HG02759 (cell line): ENCODE measurements around the gene RETSAT.

Experiments used
- ATAC-seq: cut with Tn5 transposase; IDR thresholded peaks from one replicate; pipeline ENCODE4 v1.9.1; 2021; ENCODE audit warnings: mild to moderate bottlenecking, moderate library complexity; ENCODE audit not compliant: unreplicated experiment

RETSAT gene

GRCh38 chr2:85309699-85310321 is 44.5 kb downstream of the RETSAT start:
- ATAC-seq = no peak

GRCh38 chr2:85308896-85309555 is 45.3 kb downstream of the RETSAT start:
- ATAC-seq = no peak

GRCh38 chr2:85308201-85308600 is 46.1 kb downstream of the RETSAT start:
- ATAC-seq = no peak

- ATAC-seq = no peak
These were observed 46.8 kb downstream of the RETSAT start for GRCh38 chr2:85307527-85307897.

- no peak for ATAC-seq
These were observed 50.4 kb downstream of the RETSAT start for GRCh38 chr2:85303780-85304531.

GRCh38 chr2:85302121-85302520 is 52.2 kb downstream of the RETSAT start:
- no peak for ATAC-seq
